ENCODE results near the gene TSPAN3.

TSPAN3 gene

GRCh38 chr15:77010312-77010686 is 60.6 kb downstream of the TSPAN3 start:
- Histone ChIP-seq H3K4me3 (ENCODE audit: low read depth in 1 of 2, low read length in 2 of 2) (no peak overlapping the region), H3K9me3 (ENCODE audit: control insufficient read depth in 1 of 2, low read length in 2 of 2) (no peaks in the 10 kb centered on the region), H3K9ac (ENCODE audit: low read depth in 1 of 2, low read length in 2 of 2) (no peak overlapping the region), H3K36me3 (ENCODE audit: control insufficient read depth in 1 of 2, insufficient read depth in 2 of 2, low read length in 2 of 2) (no peaks in the 10 kb centered on the region), H3K27ac (ENCODE audit: low read depth, low read length) (no peak overlapping the region), H3K4me1 (ENCODE audit: control insufficient read depth in 1 of 2, insufficient read depth in 2 of 2, low read length in 2 of 2) (peaks cover 12 to 20% of the 10 kb centered on the region in 2 donors), H3K27me3 (ENCODE audit: control insufficient read depth in 1 of 2, insufficient read depth in 2 of 2, low read length in 2 of 2) (no peaks in the 10 kb centered on the region)

- no peaks in the 10 kb centered on the region for H3K27me3 ChIP-seq (ENCODE audit: control insufficient read depth in 1 of 2, insufficient read depth in 2 of 2, low read length in 2 of 2)
- H3K4me1 ChIP-seq (ENCODE audit: control insufficient read depth in 1 of 2, insufficient read depth in 2 of 2, low read length in 2 of 2): peaks cover 9 to 18% of the 10 kb centered on the region in 2 donors
- H3K4me3 ChIP-seq (ENCODE audit: low read depth in 1 of 2, low read length in 2 of 2): no peak overlapping the region
- no peaks in the 10 kb centered on the region for H3K9me3 ChIP-seq (ENCODE audit: control insufficient read depth in 1 of 2, low read length in 2 of 2)
- no peak overlapping the region for H3K27ac ChIP-seq (ENCODE audit: low read depth, low read length)
- no peak overlapping the region for H3K9ac ChIP-seq (ENCODE audit: low read depth in 1 of 2, low read length in 2 of 2)
- H3K36me3 ChIP-seq (ENCODE audit: control insufficient read depth in 1 of 2, insufficient read depth in 2 of 2, low read length in 2 of 2): no peaks in the 10 kb centered on the region
These were observed 61.1 kb downstream of the TSPAN3 start for GRCh38 chr15:77009646-77010311.

GRCh38 chr15:77009176-77009575 is 61.7 kb downstream of the TSPAN3 start:
- no peak overlapping the region for H3K4me3 ChIP-seq (ENCODE audit: low read depth in 1 of 2, low read length in 2 of 2)
- H3K4me1 ChIP-seq (ENCODE audit: control insufficient read depth in 1 of 2, insufficient read depth in 2 of 2, low read length in 2 of 2): peaks cover 5 to 14% of the 10 kb centered on the region in 2 donors
- no peak overlapping the region for H3K27ac ChIP-seq (ENCODE audit: low read depth, low read length)
- H3K27me3 ChIP-seq (ENCODE audit: control insufficient read depth in 1 of 2, insufficient read depth in 2 of 2, low read length in 2 of 2): no peaks in the 10 kb centered on the region
- no peaks in the 10 kb centered on the region for H3K9me3 ChIP-seq (ENCODE audit: control insufficient read depth in 1 of 2, low read length in 2 of 2)
- no peaks in the 10 kb centered on the region for H3K36me3 ChIP-seq (ENCODE audit: control insufficient read depth in 1 of 2, insufficient read depth in 2 of 2, low read length in 2 of 2)
- no peak overlapping the region for H3K9ac ChIP-seq (ENCODE audit: low read depth in 1 of 2, low read length in 2 of 2)

GRCh38 chr15:77004189-77004588 is 66.7 kb downstream of the TSPAN3 start:
- no peaks in the 10 kb centered on the region for H3K27me3 ChIP-seq (ENCODE audit: control insufficient read depth in 1 of 2, insufficient read depth in 2 of 2, low read length in 2 of 2)
- H3K4me3 ChIP-seq (ENCODE audit: low read depth in 1 of 2, low read length in 2 of 2): no peak overlapping the region
- H3K9ac ChIP-seq (ENCODE audit: low read depth in 1 of 2, low read length in 2 of 2): no peak overlapping the region
- no peak overlapping the region for H3K27ac ChIP-seq (ENCODE audit: low read depth, low read length)
- H3K4me1 ChIP-seq (ENCODE audit: control insufficient read depth in 1 of 2, insufficient read depth in 2 of 2, low read length in 2 of 2): peaks cover 6 to 14% of the 10 kb centered on the region in 2 donors
- no peaks in the 10 kb centered on the region for H3K36me3 ChIP-seq (ENCODE audit: control insufficient read depth in 1 of 2, insufficient read depth in 2 of 2, low read length in 2 of 2)
- H3K9me3 ChIP-seq (ENCODE audit: control insufficient read depth in 1 of 2, low read length in 2 of 2): no peaks in the 10 kb centered on the region

DNA sequence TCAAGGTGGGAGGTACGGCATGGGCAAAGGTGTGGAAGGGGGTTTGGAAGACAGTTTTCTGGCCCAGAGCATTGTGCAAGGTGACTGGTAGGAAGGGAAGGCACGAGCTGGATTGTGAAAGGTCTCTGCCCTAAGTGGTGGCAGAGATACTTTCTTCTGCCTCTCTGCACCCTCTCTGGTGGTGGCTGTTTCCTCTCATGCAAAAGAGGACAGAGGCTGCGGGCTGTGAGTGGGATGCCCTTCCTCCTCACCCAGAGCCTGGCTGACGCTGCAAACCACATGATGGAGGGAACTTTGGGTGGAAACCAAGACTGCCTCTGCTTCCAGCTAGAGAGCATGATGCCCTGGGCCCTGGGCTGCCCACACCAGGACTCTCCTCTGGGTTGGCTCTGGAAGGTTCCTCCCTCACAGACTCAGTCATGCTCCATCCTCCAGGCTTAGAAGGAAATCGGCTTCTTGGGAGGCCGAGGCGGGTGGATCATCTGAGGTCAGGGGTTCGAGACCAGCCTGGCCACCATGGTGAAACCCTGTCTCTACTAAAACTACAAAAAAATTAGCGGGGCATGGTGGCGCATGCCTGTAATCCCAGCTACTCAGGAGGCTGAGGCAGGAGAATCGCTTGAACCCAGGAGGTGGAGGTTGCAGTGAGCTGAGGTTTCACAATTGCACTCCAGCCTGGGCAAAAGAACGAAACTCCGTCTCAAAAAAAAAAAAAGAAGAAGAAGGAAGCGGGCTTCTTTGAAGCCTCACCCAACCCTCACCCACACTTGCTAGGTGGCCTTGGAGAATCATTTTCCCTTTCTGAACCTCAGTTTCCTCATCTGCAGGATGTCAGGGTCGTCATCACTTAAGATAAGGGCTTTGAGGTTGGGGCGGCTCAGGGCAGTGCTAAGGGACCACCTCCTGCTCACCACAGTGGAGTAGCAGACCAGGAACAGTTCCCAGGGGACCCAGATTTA is 67.7 kb downstream of the TSPAN3 start:
- Histone ChIP-seq H3K27me3 (ENCODE audit: control insufficient read depth in 1 of 2, insufficient read depth in 2 of 2, low read length in 2 of 2) (no peaks in the 10 kb centered on the region), H3K9ac (ENCODE audit: low read depth in 1 of 2, low read length in 2 of 2) (peak overlapping the region in 1 of 2 donors; percentile 8), H3K4me3 (ENCODE audit: low read depth in 1 of 2, low read length in 2 of 2) (no peak overlapping the region), H3K27ac (ENCODE audit: low read depth, low read length) (no peak overlapping the region), H3K36me3 (ENCODE audit: control insufficient read depth in 1 of 2, insufficient read depth in 2 of 2, low read length in 2 of 2) (no peaks in the 10 kb centered on the region), H3K9me3 (ENCODE audit: control insufficient read depth in 1 of 2, low read length in 2 of 2) (no peaks in the 10 kb centered on the region), H3K4me1 (ENCODE audit: control insufficient read depth in 1 of 2, insufficient read depth in 2 of 2, low read length in 2 of 2) (peaks cover 6 to 14% of the 10 kb centered on the region in 2 donors)

GRCh38 chr15:77002436-77002835 is 68.5 kb downstream of the TSPAN3 start:
- Histone ChIP-seq H3K4me3 (ENCODE audit: low read depth in 1 of 2, low read length in 2 of 2) (no peak overlapping the region), H3K4me1 (ENCODE audit: control insufficient read depth in 1 of 2, insufficient read depth in 2 of 2, low read length in 2 of 2) (peaks cover 6 to 14% of the 10 kb centered on the region in 2 donors), H3K9me3 (ENCODE audit: control insufficient read depth in 1 of 2, low read length in 2 of 2) (no peaks in the 10 kb centered on the region), H3K9ac (ENCODE audit: low read depth in 1 of 2, low read length in 2 of 2) (peak overlapping the region in 1 of 2 donors; percentile 8), H3K27me3 (ENCODE audit: control insufficient read depth in 1 of 2, insufficient read depth in 2 of 2, low read length in 2 of 2) (no peaks in the 10 kb centered on the region), H3K36me3 (ENCODE audit: control insufficient read depth in 1 of 2, insufficient read depth in 2 of 2, low read length in 2 of 2) (no peaks in the 10 kb centered on the region), H3K27ac (ENCODE audit: low read depth, low read length) (no peak overlapping the region)

- H3K4me3 ChIP-seq (ENCODE audit: low read depth in 1 of 2, low read length in 2 of 2): no peak overlapping the region
- no peak overlapping the region for H3K27ac ChIP-seq (ENCODE audit: low read depth, low read length)
These were observed 68.9 kb downstream of the TSPAN3 start for GRCh38 chr15:77001966-77002365.

GRCh38 chr15:77001351-77001750 is 69.6 kb downstream of the TSPAN3 start:
- Histone ChIP-seq H3K4me3 (ENCODE audit: low read depth in 1 of 2, low read length in 2 of 2) (no peak overlapping the region), H3K9ac (ENCODE audit: low read depth in 1 of 2, low read length in 2 of 2) (no peak overlapping the region), H3K27ac (ENCODE audit: low read depth, low read length) (no peak overlapping the region), H3K36me3 (ENCODE audit: control insufficient read depth in 1 of 2, insufficient read depth in 2 of 2, low read length in 2 of 2) (no peaks in the 10 kb centered on the region), H3K27me3 (ENCODE audit: control insufficient read depth in 1 of 2, insufficient read depth in 2 of 2, low read length in 2 of 2) (no peaks in the 10 kb centered on the region), H3K4me1 (ENCODE audit: control insufficient read depth in 1 of 2, insufficient read depth in 2 of 2, low read length in 2 of 2) (peaks cover 6 to 18% of the 10 kb centered on the region in 2 donors), H3K9me3 (ENCODE audit: control insufficient read depth in 1 of 2, low read length in 2 of 2) (no peaks in the 10 kb centered on the region)

More at GRCh38 chr15:77001966-77002365, 68.9 kb downstream of the TSPAN3 start:
- Histone ChIP-seq H3K36me3 (ENCODE audit: control insufficient read depth in 1 of 2, insufficient read depth in 2 of 2, low read length in 2 of 2) (no peaks in the 10 kb centered on the region), H3K27me3 (ENCODE audit: control insufficient read depth in 1 of 2, insufficient read depth in 2 of 2, low read length in 2 of 2) (no peaks in the 10 kb centered on the region), H3K4me1 (ENCODE audit: control insufficient read depth in 1 of 2, insufficient read depth in 2 of 2, low read length in 2 of 2) (peaks cover 6 to 14% of the 10 kb centered on the region in 2 donors), H3K9ac (ENCODE audit: low read depth in 1 of 2, low read length in 2 of 2) (no peak overlapping the region), H3K9me3 (ENCODE audit: control insufficient read depth in 1 of 2, low read length in 2 of 2) (no peaks in the 10 kb centered on the region)

GRCh38 chr15:76999996-77000395 is 70.9 kb downstream of the TSPAN3 start:
- Histone ChIP-seq H3K9ac (ENCODE audit: low read depth in 1 of 2, low read length in 2 of 2) (no peak overlapping the region), H3K4me1 (ENCODE audit: control insufficient read depth in 1 of 2, insufficient read depth in 2 of 2, low read length in 2 of 2) (peaks cover 6 to 20% of the 10 kb centered on the region in 2 donors), H3K4me3 (ENCODE audit: low read depth in 1 of 2, low read length in 2 of 2) (no peak overlapping the region), H3K36me3 (ENCODE audit: control insufficient read depth in 1 of 2, insufficient read depth in 2 of 2, low read length in 2 of 2) (no peaks in the 10 kb centered on the region), H3K9me3 (ENCODE audit: control insufficient read depth in 1 of 2, low read length in 2 of 2) (no peaks in the 10 kb centered on the region), H3K27ac (ENCODE audit: low read depth, low read length) (no peak overlapping the region), H3K27me3 (ENCODE audit: control insufficient read depth in 1 of 2, insufficient read depth in 2 of 2, low read length in 2 of 2) (no peaks in the 10 kb centered on the region)

DNA sequence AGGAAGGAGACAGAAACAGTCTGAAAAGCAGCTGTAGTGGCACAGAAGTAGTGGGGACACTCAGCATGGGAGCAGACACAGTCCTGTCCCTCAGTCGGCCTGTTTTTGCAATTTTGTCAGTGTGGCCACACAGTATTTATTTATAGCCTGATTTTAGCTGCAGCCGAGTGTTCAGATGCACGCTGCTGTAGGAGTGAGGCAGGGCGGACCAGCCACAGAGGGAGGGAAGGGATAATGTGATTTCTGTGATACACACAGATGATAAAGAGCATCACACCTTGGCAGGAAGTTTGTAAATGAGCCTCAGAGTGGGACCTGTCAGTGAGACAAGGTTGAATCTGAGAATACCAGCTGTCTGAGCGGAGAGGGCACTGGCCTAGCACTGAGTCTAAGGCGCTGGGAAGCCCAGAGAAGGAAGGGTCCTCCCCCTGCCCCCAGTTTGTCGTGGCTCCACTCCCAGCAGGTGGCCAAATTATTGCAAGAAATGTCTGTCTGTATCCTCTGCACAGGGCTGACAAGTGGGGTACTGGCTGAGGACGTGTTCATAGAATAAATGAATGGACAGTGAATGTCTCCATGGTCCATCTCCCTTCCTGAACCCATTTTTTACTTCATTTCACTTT is 72.1 kb downstream of the TSPAN3 start:
- no peak overlapping the region for H3K9ac ChIP-seq (ENCODE audit: low read depth in 1 of 2, low read length in 2 of 2)
- H3K27me3 ChIP-seq (ENCODE audit: control insufficient read depth in 1 of 2, insufficient read depth in 2 of 2, low read length in 2 of 2): no peaks in the 10 kb centered on the region
- no peak overlapping the region for H3K4me3 ChIP-seq (ENCODE audit: low read depth in 1 of 2, low read length in 2 of 2)
- H3K9me3 ChIP-seq (ENCODE audit: control insufficient read depth in 1 of 2, low read length in 2 of 2): no peaks in the 10 kb centered on the region
- H3K27ac ChIP-seq (ENCODE audit: low read depth, low read length): no peak overlapping the region
- H3K36me3 ChIP-seq (ENCODE audit: control insufficient read depth in 1 of 2, insufficient read depth in 2 of 2, low read length in 2 of 2): no peaks in the 10 kb centered on the region
- H3K4me1 ChIP-seq (ENCODE audit: control insufficient read depth in 1 of 2, insufficient read depth in 2 of 2, low read length in 2 of 2): peaks cover 6 to 26% of the 10 kb centered on the region in 2 donors

Data from duodenal mucosa (tissue), 2 donors.